Hematopoietic multipotent progenitor cell treated with erythropoietin and hydrocortisone succinate and interleukin-3 and kit ligand, for 4 days (in vitro differentiated cells): ENCODE measurements around the gene DHX32.

Source experiments
- DNase-seq: peaks from one replicate; pipeline ENCODE4 v3.0.0-alpha.2; 2015

The DHX32 gene

DNA sequence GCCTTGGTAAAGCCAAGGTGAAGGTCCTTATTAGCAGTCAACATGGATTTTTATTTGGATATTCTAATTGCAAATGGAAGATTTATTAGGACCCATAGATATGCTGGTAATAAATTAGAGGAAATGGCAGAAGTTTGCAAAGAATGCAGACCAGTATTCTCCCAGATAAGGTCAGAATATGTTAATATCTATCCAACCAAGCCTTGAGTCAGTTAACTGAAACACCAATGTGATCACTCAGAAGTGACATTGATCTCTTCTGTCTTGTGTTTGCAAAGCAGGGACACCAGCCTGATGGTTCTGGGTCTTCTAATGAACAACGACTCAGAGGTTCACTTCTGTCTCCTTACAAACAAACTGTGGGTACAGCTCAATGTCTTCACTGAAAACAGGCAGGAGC lies 79.5 kb downstream of the DHX32 start:
- no peak for DNase-seq

DNA sequence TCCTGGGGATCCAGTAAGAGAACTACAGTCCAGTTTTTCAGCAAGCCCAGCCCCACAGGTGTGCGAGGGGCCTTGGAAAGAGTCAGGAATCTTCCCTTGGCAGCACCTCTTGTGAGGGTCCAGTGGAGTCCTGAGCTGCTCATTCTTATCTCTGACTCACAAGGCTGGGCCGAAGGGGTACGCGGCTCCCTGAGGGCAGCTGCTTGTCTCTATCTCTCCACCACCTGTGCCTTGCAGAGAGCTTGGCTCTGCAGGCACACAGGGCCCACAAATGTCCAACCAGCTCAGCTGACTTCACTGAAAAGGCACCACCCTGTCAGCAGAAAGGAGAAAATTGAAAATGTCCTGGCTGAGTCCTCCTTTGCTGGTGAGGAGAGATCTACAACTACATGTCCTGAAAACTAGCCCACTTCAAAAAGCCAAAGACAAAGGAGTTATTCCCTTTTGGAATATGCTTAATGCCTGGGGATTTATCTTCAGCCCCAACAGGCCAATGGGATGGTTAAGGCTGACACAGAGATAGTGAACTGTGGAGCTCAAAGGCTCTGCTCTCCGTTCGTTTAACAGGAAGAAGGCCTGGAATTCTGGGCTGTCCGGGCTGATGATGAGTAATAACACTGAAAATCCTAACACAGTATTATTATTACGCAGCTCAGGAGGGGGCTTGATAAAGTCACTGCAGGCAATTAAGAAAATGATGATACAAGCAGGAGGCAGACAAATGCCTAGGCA lies 81.5 kb downstream of the DHX32 start:
- DNase-seq = peak; percentile 75

DNA sequence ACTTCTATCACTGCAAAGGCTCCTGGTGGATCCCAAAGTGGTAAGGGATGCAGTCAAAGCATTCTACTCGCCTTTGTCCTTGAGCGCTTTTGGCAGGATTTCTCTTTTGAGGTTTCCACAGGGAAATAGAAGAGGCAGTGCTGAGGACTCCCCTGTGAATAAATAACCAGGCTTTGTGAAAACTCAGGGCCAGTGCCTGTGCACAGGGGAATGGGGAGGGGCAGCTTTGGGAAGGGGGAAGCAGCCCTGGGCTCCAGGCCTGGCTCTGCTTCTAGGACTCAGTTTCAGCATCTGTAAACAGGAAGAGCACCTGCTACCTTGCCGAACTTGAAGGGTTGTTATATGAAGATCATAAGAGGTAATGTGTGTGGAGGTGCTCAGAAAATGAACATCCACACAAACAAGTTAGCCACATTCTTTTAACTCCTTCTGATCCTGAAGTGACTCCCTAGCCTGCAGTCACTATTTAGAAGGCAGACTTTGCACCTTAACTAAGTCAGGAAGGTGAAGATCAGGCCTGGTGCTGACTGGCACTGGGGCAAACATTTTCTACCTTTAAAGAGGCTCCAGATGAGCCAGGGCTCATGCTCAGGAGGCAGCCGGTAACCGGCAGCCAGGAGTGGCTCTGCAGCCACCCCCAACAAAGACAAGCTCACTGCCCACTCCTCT lies 83.0 kb downstream of the DHX32 start:
- DNase-seq = no peak

DNA sequence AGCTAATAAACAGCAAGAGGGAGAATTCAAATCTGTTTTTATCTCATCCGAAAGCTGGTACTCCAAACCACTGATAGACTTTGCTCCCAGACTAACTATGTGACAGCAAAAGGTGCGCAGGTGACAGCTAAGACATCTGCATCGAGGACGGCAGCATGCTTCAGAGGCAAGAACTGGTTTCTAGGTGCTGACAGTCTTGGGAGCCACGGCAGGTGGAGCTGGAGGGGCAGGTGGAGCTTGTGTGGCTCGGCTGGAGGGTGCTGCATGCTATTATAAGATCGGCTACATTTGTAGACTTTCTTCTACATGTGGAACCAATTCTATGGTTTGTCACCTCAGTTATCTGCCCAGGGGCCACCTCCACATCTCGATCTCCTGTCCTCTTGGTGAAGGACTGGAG lies 83.7 kb downstream of the DHX32 start:
- no peak for DNase-seq

DNA sequence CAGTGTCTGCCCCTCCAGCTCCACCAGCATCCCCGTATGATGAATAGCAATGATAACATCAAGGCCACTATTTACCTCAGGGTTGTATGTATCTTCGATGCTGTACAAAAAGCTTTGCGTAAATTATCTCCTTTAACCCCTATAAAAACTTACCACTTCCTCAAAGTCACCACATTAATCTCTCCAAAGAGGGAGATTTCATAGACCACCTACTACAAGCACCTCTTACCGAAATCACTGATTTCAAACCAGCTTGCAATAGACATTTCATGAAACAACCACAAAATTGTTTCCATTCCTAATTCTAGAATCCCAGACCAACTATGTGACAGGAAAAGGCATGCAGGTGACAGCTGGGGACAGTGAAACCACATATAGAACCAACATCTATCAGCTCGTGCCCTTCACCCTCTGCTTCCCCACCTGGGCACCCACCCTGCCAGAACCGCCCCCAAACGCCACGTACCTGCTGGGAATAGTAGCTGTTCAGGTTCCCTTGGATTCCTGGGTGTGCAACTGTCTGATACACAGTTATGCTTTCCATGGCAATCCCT lies 85.4 kb downstream of the DHX32 start:
- DNase-seq = no peak

DNA sequence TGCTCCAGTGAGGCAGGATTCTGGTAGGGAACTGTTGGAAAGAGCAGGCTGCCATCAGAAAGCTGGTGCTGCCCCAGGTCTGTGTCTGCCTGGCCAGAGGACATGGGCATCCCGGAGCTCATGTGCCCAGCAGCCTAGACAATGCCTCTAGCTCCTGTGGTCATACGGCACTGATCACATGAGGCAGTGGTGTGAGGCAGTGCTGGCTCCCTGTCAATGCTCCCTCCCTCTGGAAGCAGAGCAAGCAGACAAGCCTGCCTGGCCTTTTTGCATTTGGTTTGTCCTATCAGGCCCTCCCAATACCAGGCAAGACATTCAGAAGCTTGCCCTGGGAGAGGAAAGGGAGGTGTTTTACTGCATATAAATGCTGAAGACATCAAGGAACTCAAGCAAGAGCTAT lies 86.0 kb downstream of the DHX32 start:
- no peak for DNase-seq

DNA sequence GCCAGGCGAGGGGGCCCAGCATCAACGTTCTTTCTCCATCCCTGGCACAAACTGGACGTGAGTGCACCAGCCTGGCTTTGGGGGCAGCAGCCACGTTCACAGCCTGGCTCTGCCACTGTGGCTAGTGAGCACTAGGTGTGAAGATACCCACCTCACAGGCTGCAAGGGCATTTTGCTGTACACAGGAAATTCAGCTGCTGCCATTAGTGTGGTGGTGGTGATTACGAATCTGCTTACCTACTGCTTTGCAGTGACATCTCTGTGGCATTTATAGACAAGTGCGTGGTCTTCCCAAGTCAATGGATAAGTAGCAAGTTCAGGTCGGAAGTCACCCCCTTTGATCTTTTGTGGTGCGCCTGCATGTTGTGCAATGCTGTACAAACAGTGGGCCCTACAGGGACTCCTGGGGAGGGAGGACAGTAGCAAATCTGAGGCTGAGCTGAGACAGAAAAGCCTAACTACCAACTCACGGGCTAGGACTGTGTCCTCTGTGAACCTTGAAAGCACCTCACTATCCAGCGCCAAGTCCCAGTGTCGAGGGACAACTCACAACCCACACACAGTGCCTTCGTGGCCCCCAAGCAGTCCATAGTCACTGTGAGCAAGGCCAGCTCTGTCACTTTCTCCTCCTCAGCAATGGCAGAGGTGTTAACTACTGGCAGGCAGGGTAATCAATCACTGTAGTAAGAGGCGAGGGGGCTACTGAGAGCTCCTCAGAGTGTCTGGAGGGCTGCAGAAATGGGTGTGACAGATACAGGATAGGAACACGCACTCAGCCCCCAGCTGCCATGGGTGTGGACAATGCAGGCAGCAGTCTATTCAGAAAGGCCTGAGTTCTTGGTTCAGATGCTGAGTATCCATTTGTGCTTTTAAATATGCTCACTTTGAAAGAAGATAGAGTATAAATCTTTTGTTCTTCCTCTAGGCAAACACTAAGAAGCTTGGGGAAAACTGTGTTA lies 88.5 kb downstream of the DHX32 start:
- DNase-seq = no peak

DNA sequence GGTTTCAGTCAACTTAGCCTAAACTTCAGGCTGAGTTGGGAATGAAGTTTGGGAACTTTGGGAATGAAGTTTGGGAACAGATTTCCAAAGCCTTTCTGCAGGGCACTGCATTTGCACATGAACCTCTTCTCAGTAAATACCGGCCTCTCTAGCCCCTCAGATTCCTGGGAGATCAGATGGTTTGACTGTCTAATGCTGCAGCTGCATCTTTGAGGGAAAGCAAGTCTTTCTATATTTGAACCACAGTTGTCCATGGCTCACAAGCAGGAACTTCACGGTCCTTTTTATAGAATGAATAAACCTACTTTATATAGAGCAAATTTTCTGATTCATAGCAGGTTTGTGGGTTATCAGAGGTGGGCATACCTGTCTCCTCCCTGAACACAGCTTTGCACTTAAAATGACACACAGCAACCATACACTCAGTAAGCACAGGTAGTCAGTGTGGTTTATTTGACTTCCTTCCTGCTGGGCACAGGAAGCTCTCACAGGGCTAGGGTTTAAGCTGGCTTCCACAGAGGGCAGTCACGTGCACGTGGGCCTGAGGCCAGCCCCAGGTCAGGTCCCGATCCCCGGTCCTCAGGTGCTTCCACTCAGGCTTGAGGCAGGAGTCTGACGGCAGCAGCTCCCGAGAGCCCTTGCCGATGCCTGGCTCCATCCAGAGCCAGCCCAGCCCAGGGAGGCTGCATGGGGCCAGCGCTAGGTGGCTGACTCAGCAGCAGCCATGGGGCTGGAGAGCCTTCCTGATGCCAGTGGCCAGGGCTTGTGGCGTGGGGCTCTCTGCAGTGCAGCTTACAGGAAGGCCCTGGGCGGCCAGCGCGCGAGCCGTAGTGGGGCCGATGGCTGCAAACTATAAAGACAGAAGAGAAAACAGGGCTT lies 92.7 kb downstream of the DHX32 start:
- DNase-seq = no peak
